Measurements from ENCODE around the gene ANKRD45. TPM values are rescaled to one million over a fixed set of nuclear protein-coding genes. Genes with fewer than 3 reads are reported as not detected.

The ANKRD45 gene, protein sequence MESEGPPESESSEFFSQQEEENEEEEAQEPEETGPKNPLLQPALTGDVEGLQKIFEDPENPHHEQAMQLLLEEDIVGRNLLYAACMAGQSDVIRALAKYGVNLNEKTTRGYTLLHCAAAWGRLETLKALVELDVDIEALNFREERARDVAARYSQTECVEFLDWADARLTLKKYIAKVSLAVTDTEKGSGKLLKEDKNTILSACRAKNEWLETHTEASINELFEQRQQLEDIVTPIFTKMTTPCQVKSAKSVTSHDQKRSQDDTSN
- total RNA-seq (2021) = 0.28 TPM in 1 of 2 replicates, not detected in the other
- Bru-seq, nascent RNA = not detected
- percentile 36 among the genes with signal in this experiment for BruChase-seq, experiment 1, labeled RNA remaining after a 2-hour chase
- BruChase-seq, experiment 2, labeled RNA remaining after a 6-hour chase = percentile 11 among the genes with signal in this experiment
- long read RNA-seq = 0 reads

DNA sequence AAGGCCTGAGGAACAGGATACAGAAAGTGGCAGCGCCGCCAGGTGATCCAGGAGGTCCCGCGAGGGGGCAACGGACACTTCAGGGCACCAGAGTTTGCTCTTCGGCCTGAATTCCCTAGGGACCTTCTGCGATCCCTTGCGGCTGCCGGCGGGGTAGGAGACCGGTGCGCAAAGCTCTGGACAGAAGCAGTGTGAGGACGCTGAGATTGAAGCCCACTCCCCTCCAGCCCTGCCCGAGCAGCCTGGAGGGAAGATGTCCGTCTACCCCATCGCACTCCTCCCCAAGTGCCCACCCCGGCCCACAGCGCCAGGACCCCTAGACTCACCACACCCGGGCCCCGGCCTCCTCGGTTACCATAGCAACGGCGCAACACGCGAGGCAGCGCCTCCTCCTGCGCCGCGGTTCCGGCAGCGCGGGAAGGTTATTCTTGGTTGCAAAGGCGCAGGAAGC lies at the start of gene ANKRD45:
TSS of gene ANKRD45 (minus strand) at position 361 of the 451 bp plus-strand sequence. CDS start 10,433 bp downstream, outside the sequence.
- H3K27me3 ChIP-seq (ENCODE audit: insufficient read depth, low read depth) = no peaks in the 10 kb centered on the region
- no peaks in the 10 kb centered on the region for H3F3A ChIP-seq (ENCODE audit: insufficient read depth, low read depth)
- no peak within 1 kb of the TSS for H3K4me3 ChIP-seq
- H4K20me1 ChIP-seq (ENCODE audit: insufficient read depth) = no peaks in the 10 kb centered on the region
- BruUV-seq (replicated peaks) = no TSS peak
- H3K9me3 ChIP-seq (ENCODE audit: insufficient read depth, low read depth) = no peaks in the 10 kb centered on the region
- no peaks in the 10 kb centered on the region for H3K4me1 ChIP-seq (replicated peaks; ENCODE audit: insufficient read depth)
- no peak within 1 kb of the TSS for H3K27ac ChIP-seq
- ChIA-PET CTCF (no interaction called here), POLR2A (ENCODE audit: unreplicated experiment) (no interaction called here)
- H3K36me3 ChIP-seq (ENCODE audit: low read depth) = no peaks in the 10 kb centered on the region
- TF ChIP-seq, protein P1, sequence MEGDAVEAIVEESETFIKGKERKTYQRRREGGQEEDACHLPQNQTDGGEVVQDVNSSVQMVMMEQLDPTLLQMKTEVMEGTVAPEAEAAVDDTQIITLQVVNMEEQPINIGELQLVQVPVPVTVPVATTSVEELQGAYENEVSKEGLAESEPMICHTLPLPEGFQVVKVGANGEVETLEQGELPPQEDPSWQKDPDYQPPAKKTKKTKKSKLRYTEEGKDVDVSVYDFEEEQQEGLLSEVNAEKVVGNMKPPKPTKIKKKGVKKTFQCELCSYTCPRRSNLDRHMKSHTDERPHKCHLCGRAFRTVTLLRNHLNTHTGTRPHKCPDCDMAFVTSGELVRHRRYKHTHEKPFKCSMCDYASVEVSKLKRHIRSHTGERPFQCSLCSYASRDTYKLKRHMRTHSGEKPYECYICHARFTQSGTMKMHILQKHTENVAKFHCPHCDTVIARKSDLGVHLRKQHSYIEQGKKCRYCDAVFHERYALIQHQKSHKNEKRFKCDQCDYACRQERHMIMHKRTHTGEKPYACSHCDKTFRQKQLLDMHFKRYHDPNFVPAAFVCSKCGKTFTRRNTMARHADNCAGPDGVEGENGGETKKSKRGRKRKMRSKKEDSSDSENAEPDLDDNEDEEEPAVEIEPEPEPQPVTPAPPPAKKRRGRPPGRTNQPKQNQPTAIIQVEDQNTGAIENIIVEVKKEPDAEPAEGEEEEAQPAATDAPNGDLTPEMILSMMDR (conservative IDR thresholded peaks at IDR 0.05) = no peak
- no peak for TF ChIP-seq EZH2 (IDR thresholded peaks at IDR 0.05; ENCODE audit: low read depth)
- H2AFZ ChIP-seq = no peak within 1 kb of the TSS
- no peaks in the 10 kb centered on the region for H3K79me2 ChIP-seq (ENCODE audit: low read depth)
- no peaks in the 10 kb centered on the region; the same call in 1 of the 2 replicates for H3K9me2 ChIP-seq (ENCODE audit: insufficient read depth)
- DNase-seq = no peak
- intact Hi-C loops (cut with micrococcal nuclease; ENCODE audit: unreplicated experiment) = no loop called here
- H3K4me2 ChIP-seq = no peak within 1 kb of the TSS

- H3K9me2 ChIP-seq (ENCODE audit: insufficient read depth) = no peaks in the 10 kb centered on the region
- H3K79me2 ChIP-seq (ENCODE audit: low read depth) = peaks cover 39% of the 10 kb centered on the region
- no peak overlapping the region for H2AFZ ChIP-seq
- ChIA-PET CTCF (interaction anchor here (0.6 kb wide), 1 partner anchor 196 kb away, joined by 5 read pairs; no protein-coding TSS in a partner anchor), POLR2A (ENCODE audit: unreplicated experiment) (no interaction called here)
- 0 out of 2 replicates have a peak overlapping the region, but pooled peaks have one; percentile 67 for H3K4me3 ChIP-seq
- no peak overlapping the region for H3K27ac ChIP-seq
- H3K27me3 ChIP-seq (ENCODE audit: insufficient read depth, low read depth) = no peaks in the 10 kb centered on the region
- TF ChIP-seq EZH2 (IDR thresholded peaks at IDR 0.05; ENCODE audit: low read depth) = no peak
- TF ChIP-seq, protein P1 (conservative IDR thresholded peaks at IDR 0.05) = no peak
- intact Hi-C loops (cut with micrococcal nuclease; ENCODE audit: unreplicated experiment) = loop anchor here (10.0 kb wide), 1 partner anchor 212 kb away; no protein-coding TSS in a partner anchor
- no TSS peak for BruUV-seq (replicated peaks)
- DNase-seq = no peak
- H3F3A ChIP-seq (ENCODE audit: insufficient read depth, low read depth) = peaks cover 7% of the 10 kb centered on the region; the same call in 1 of the 2 replicates
- peak overlapping the region; percentile 92; the same call in 1 of the 2 replicates for H3K4me2 ChIP-seq
- no peaks in the 10 kb centered on the region for H4K20me1 ChIP-seq (ENCODE audit: insufficient read depth)
- H3K9me3 ChIP-seq (ENCODE audit: insufficient read depth, low read depth) = no peaks in the 10 kb centered on the region
- peaks cover 28% of the 10 kb centered on the region for H3K4me1 ChIP-seq (replicated peaks; ENCODE audit: insufficient read depth)
- no peaks in the 10 kb centered on the region for H3K36me3 ChIP-seq (ENCODE audit: low read depth)
Observed at GRCh38 chr1:173717238-173717637, 47.6 kb upstream of the ANKRD45 start.

- H2AFZ ChIP-seq = peak overlapping the region; percentile 99
- DNase-seq = no peak
- H3K4me1 ChIP-seq (replicated peaks; ENCODE audit: insufficient read depth) = peaks cover 28% of the 10 kb centered on the region
- no peaks in the 10 kb centered on the region for H3K9me2 ChIP-seq (ENCODE audit: insufficient read depth)
- H4K20me1 ChIP-seq (ENCODE audit: insufficient read depth) = no peaks in the 10 kb centered on the region
- peak overlapping the region; percentile 67 for H3K4me3 ChIP-seq
- H3K27me3 ChIP-seq (ENCODE audit: insufficient read depth, low read depth) = no peaks in the 10 kb centered on the region
- intact Hi-C loops (cut with micrococcal nuclease; ENCODE audit: unreplicated experiment) = loop anchor here (1.0 to 10.0 kb wide), 4 partner anchors 153 to 285 kb away; partner anchors contain the start of gene ZBTB37
- BruUV-seq (replicated peaks) = no TSS peak
- peaks cover 39% of the 10 kb centered on the region for H3K79me2 ChIP-seq (ENCODE audit: low read depth)
- H3K4me2 ChIP-seq = peak overlapping the region; percentile 92
- CTCF ChIA-PET = no interaction called here
- H3K27ac ChIP-seq = peak overlapping the region; percentile 56
- peaks cover 7% of the 10 kb centered on the region; the same call in 1 of the 2 replicates for H3F3A ChIP-seq (ENCODE audit: insufficient read depth, low read depth)
- H3K9me3 ChIP-seq (ENCODE audit: insufficient read depth, low read depth) = no peaks in the 10 kb centered on the region
- no peaks in the 10 kb centered on the region for H3K36me3 ChIP-seq (ENCODE audit: low read depth)
- POLR2A ChIA-PET (ENCODE audit: unreplicated experiment) = interaction anchor here (0.6 kb wide), 1 partner anchor 654 kb away, joined by 8 read pairs; no protein-coding TSS in a partner anchor
- TF ChIP-seq, protein P1 (conservative IDR thresholded peaks at IDR 0.05) = no peak
- TF ChIP-seq EZH2 (IDR thresholded peaks at IDR 0.05; ENCODE audit: low read depth) = no peak
Observed at GRCh38 chr1:173715538-173715844, 45.8 kb upstream of the ANKRD45 start.

All from PC-9 (cell line).